Amniotic stem cell (primary cell): ENCODE measurements around the gene DEAF1.

Experiments
- DNase-seq: peaks from one replicate; lab custom pipeline; 2025; lab: John Stamatoyannopoulos, UW

Gene DEAF1

GRCh38 chr11:643366-643765, 51.7 kb downstream of the DEAF1 start:
- no peak for DNase-seq

DNA sequence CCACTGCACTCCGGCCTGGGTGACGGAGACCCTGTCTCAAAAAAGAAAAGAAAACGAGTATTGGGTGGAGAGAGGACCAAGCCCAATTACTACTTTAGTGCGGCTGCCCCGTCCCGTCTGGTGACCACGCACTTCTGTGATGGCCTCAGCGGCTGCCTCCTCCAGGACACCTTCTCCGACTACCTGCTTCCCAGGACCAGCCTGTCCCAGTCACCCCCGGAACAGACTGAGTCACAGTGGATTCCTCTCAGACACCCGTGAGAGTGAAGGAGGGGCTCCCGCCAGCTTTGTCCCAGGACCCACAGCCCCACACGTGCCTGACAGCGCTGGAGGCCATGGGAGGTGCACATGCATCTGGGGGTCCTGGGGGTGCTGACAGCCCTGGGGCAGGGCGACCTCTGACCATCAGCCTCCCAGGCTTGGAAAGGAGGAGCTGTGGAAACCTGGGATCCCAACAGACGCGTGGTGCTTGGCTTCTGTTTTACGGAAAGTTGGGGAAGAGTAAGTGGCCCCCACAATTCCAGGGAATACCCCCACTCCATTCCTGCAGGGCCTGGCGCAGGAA, 53.1 kb downstream of the DEAF1 start:
- no peak for DNase-seq

- DNase-seq, result no peak
Measured at GRCh38 chr11:640021-640706, 54.9 kb downstream of the DEAF1 start.

- no peak for DNase-seq
Measured at GRCh38 chr11:639332-639955, 55.6 kb downstream of the DEAF1 start.

DNA sequence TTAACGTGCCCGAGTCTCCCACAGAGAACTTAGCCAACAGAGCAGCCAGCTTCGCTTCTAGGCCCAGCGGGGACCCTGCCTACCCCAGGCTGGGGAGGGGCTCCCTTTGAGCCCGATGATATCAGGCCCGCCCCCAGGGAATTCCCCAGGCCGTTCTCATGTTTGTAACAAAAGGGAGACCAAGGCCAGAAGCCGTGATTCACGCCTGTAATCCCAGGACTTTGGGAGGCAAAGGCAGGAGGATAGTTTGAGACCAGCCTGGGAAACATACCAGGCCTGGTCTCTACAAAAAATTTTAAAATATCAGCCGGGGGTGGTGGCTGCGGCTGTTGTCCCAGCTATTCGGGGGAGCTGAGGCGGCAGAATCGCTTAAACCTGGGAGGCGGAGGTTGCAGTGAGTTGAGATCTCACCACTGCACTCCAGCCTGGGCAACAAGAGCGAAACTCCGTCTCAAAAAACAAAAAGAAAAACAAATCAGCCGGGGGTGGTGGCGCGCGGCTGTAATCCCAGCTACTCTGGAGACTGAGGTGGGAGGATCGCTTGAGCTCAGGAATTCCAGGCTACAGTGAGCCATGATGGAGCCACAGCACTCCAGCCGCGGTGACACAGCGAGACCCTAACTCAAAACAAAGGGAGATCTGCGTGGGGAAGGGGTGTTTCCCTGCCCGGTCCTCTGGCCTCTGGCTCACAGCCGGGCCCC, 56.2 kb downstream of the DEAF1 start:
- no peak for DNase-seq

DNA sequence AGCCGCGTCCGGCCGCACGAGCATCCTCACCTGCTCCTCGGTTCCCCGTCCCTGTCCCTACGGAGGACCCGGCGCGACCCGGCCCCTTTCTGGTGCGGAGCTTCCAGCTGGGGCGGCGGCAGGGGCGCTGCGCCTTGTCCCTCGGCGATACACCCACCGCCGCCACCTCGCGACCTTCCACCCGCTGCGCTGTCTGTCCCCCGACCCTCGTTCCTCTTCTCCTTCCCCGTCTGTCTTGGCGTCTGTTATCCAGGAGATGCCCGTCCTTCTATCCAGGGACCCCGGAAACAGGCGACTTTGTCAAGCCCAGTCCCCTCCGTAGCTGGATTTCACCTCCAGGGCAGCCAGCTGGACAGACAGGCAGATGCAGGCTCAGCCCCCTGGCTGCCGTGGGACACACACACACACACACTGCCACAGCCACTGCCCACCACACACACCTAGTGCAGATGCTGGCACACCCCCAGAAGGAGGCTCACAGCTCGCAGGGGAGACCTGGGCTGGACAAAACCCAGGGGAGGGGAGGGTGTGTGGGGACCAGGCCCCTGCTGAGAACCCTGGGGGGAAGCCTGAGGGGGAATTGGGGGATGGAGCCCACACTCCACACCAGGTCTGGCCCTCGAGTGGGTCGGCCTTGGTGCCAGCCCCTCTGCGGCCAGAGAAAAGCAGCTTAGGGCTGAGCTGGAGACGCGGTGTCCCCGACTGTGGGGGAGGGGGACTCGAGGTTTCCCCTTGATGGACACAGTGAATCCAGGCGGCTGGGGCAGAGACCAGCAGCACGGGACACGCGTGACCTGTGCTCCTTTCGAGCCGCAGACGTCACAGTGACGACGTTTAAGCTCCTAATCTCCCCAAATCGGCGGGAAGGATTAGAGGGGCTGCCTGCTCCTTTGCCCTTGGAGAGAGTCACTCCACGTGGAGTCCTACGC, 57.2 kb downstream of the DEAF1 start:
- no peak for DNase-seq

DNA sequence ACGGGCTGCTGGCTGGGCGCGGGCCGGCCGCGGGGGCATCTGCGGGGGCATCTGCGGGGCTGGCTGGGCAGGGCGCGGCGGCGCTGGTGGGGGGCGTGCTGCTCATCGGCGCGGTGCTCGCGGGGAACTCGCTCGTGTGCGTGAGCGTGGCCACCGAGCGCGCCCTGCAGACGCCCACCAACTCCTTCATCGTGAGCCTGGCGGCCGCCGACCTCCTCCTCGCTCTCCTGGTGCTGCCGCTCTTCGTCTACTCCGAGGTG, 57.8 kb downstream of the DEAF1 start:
- no peak for DNase-seq

GRCh38 chr11:636511-637332, 58.3 kb downstream of the DEAF1 start, which contains the start of gene DRD4:
Gene DRD4, plus strand, starts transcription at chr11:637269. Its CDS starts 36 bp downstream, at chr11:637305.
- DNase-seq, result no peak

- no peak for DNase-seq
Measured at GRCh38 chr11:635945-636510, 59.0 kb downstream of the DEAF1 start.

GRCh38 chr11:630871-631270, 64.2 kb downstream of the DEAF1 start:
- DNase-seq, result no peak

DNA sequence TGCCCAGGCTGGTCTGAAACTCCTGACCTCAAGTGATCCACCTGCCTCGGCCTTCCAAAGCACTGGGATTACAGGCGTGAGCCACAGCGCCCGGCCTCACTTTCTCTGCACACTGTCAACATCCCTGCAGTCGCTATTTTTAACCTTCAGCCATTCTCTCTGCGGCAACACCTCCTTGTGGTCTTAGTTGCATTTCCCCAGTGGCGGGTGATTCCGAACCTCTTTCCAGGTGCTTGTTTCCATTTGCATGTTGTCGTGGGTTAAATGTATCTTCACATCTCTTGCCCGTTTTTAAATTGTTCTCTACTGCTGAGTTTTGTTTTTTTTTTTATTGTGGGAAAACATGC, 65.8 kb downstream of the DEAF1 start:
- no peak for DNase-seq

- DNase-seq, result no peak
Measured at GRCh38 chr11:628056-628455, 67.0 kb downstream of the DEAF1 start.

DNA sequence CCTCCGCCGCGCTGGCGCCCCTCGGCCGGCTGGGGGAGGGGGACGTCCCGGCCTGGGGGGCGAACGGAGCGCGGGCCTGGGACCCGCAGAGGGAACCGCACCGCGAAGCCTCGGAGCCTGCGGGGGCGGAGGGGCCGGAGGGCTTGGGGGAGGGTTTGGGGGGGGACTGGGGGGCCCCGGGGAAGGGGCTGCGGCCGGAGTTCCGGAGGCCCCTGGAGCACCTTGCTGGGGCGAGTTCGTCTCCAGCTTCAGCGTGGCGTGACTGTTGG, 67.8 kb downstream of the DEAF1 start:
- DNase-seq, result no peak

GRCh38 chr11:626475-627307, 68.3 kb downstream of the DEAF1 start, which contains the start of gene SCT:
Gene SCT, minus strand, starts transcription at chr11:627181. Its CDS starts 38 bp downstream, at chr11:627143.
- DNase-seq, result no peak

DNA sequence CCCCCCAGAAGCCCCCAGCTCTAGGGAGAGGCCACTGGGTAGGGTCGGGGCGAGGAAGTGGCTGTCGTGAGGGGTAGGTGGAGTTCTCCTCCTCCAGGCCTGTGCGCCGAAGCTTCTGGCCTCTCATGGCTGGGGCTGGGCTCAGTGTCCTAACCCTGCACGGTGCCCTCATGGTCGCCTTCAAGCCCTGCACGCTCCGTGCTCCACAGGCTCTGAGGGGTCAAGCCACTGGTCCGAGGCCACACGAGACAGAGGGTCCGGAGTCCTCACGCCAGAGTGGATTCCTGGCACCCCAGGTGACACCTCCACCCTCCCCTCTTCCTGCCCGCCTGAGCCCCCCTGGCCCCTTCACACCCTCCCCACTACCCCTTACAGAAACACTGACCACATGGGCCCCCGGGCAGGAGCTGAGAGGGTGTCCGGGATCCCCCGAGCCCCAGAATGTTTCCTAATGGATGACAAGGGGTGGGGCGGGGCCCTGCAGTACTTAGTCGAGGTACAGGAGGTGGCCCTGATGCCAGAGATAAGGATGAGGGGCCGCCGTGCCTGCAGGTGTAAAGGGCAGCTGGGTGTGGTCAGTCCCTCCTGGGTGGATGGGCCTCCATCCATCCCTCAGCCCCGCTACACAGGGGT, 69.3 kb downstream of the DEAF1 start:
- DNase-seq, result no peak

- DNase-seq, result no peak
Measured at GRCh38 chr11:624705-625635, 70.1 kb downstream of the DEAF1 start, which contains the start of gene CDHR5. Gene CDHR5, minus strand, starts transcription at chr11:624955. Its CDS starts 53 bp downstream, at chr11:624902.

- no peak for DNase-seq
Measured at GRCh38 chr11:623999-624704, 70.9 kb downstream of the DEAF1 start.

DNA sequence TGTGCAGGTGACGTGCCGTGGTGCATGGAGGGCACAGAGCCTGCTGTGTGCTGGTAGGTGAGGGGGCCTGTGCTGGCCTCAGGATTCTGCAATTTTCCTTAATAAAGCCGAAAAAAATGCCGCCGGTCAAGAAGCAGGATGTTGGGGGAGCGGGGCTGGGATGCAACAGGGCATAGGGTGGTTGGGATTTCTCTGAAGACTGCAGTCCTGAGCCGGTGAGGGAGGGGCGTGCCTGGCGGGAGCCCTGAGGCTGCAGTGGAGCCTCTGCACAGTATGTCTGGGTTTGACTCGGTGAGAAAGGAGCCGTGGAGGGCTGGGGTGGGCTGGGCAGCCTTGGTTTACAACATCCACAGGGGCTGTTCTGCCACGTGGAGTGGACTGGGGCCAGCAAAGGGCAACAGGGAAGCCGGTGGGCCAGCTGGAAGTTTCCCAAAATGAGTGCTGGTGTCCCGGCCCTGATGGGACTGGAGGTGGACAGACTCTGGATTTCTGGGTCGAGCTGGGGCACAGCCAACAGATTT, 71.6 kb downstream of the DEAF1 start:
- no peak for DNase-seq
